A549 (cell line): ENCODE measurements around the gene EGFL8.

Source experiments
- CTCF ChIP-seq: fragments of >200 bp; sonication (Bioruptor Twin); formaldehyde crosslinking; IDR thresholded peaks from 3 replicates; pipeline ENCODE4 v1.5.1; 2016
- SMC3 ChIP-seq: fragments of >200 bp; sonication (Bioruptor Twin); formaldehyde crosslinking; IDR thresholded peaks from 3 replicates; pipeline ENCODE4 v1.6.1; 2018; ENCODE audit warnings: inconsistent platforms

- TF ChIP-seq SMC3 (no peak), CTCF (no peak)
Measured at GRCh38 chr6:32163559-32164258, 686 bp upstream of the EGFL8 start.
